Measurements from ENCODE around the gene CLTC. TPM values are rescaled to one million over a fixed set of nuclear protein-coding genes. Genes with fewer than 3 reads are reported as not detected.
A peak's percentile ranks its signal among the peaks of the same experiment; 100 is the strongest.

Gene CLTC
- total RNA-seq, 2 donors from 2014 or later: 273 to 285 TPM

- no peak for DNase-seq (ENCODE audit: low spot score)
- H3K4me1 ChIP-seq (ENCODE audit: control insufficient read depth in 1 of 2, low read depth in 2 of 2): no peaks in the 10 kb centered on the region
- H3K27ac ChIP-seq: no peak overlapping the region
- H3K4me3 ChIP-seq: no peak overlapping the region
- no peaks in the 10 kb centered on the region for H3K36me3 ChIP-seq
- ATAC-seq (ENCODE audit: insufficient number of reproducible peaks, low FRiP score, low read depth): no peak
- no peaks in the 10 kb centered on the region for H3K9me3 ChIP-seq
- TF ChIP-seq, protein P1, sequence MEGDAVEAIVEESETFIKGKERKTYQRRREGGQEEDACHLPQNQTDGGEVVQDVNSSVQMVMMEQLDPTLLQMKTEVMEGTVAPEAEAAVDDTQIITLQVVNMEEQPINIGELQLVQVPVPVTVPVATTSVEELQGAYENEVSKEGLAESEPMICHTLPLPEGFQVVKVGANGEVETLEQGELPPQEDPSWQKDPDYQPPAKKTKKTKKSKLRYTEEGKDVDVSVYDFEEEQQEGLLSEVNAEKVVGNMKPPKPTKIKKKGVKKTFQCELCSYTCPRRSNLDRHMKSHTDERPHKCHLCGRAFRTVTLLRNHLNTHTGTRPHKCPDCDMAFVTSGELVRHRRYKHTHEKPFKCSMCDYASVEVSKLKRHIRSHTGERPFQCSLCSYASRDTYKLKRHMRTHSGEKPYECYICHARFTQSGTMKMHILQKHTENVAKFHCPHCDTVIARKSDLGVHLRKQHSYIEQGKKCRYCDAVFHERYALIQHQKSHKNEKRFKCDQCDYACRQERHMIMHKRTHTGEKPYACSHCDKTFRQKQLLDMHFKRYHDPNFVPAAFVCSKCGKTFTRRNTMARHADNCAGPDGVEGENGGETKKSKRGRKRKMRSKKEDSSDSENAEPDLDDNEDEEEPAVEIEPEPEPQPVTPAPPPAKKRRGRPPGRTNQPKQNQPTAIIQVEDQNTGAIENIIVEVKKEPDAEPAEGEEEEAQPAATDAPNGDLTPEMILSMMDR (IDR thresholded peaks at IDR 0.05): no peak
- H3K27me3 ChIP-seq (replicated peaks; ENCODE audit: insufficient read depth): no peaks in the 10 kb centered on the region
These were observed 96.7 kb downstream of the CLTC start for GRCh38 chr17:59716427-59716826.

DNA sequence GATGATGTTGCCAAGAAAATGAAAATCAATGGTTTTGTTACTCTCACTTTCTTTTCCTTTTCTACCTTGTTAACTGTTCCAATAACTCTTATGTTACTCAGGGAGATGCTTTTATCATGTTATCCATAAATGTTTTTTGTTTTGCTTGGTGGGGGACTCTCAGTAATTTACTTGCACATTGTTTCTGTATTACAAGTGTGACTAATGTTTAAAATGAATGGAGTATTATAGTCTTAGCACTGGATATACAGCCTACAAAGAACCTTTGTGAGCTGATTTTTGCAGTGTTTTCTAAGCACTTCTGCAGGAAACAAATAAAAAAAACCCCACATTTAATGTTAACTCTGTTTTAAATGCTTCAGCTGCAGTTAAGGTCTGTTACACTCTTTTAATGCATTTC is 99.8 kb downstream of the CLTC start:
- no peak overlapping the region for H3K4me3 ChIP-seq

DNA sequence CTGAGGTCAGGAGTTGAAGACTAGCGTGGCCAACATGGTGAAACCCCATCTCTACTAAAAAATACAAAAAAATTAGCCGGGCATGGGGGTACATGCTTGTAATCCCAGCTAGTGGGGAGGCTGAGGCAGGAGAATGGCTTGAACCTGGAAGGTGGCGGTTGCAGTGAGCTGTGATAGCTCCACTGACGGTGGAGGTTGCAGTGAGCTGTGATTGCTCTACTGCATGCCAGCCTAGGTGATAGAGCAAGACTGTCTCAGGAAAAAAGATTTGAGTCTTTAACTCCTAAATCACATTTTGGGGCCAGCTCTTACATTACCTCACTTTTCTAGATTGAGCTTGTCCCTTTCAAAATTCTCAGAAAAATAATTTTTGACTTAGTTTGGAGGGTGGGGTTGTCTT is 102.9 kb downstream of the CLTC start:
- H3K27me3 ChIP-seq (replicated peaks; ENCODE audit: insufficient read depth): no peaks in the 10 kb centered on the region
- DNase-seq (ENCODE audit: low spot score) (no peak), ATAC-seq (ENCODE audit: insufficient number of reproducible peaks, low FRiP score, low read depth) (no peak)
- TF ChIP-seq, protein P1 (IDR thresholded peaks at IDR 0.05): no peak
- H3K27ac ChIP-seq: no peak overlapping the region
- no peaks in the 10 kb centered on the region for H3K9me3 ChIP-seq
- no peak overlapping the region for H3K4me3 ChIP-seq
- no peaks in the 10 kb centered on the region for H3K36me3 ChIP-seq
- peaks cover 9 to 18% of the 10 kb centered on the region in 2 donors for H3K4me1 ChIP-seq (ENCODE audit: control insufficient read depth in 1 of 2, low read depth in 2 of 2)

More for the DNA sequence above, 99.8 kb downstream of the CLTC start:
- Histone ChIP-seq H3K36me3 (no peaks in the 10 kb centered on the region), H3K9me3 (no peaks in the 10 kb centered on the region), H3K4me1 (ENCODE audit: control insufficient read depth in 1 of 2, low read depth in 2 of 2) (no peaks in the 10 kb centered on the region), H3K27me3 (replicated peaks; ENCODE audit: insufficient read depth) (no peaks in the 10 kb centered on the region), H3K27ac (no peak overlapping the region)
- no peak for DNase-seq (ENCODE audit: low spot score)
- ATAC-seq (ENCODE audit: insufficient number of reproducible peaks, low FRiP score, low read depth): no peak
- TF ChIP-seq, protein P1 (IDR thresholded peaks at IDR 0.05): no peak

- Histone ChIP-seq H3K4me3 (no peak overlapping the region), H3K4me1 (ENCODE audit: control insufficient read depth in 1 of 2, low read depth in 2 of 2) (peaks cover 9 to 18% of the 10 kb centered on the region in 2 donors), H3K27me3 (replicated peaks; ENCODE audit: insufficient read depth) (no peaks in the 10 kb centered on the region), H3K36me3 (no peaks in the 10 kb centered on the region), H3K27ac (peak overlapping the region in 1 of 2 donors; percentile 10), H3K9me3 (no peaks in the 10 kb centered on the region)
- DNase-seq (ENCODE audit: low spot score) (no peak), ATAC-seq (ENCODE audit: insufficient number of reproducible peaks, low FRiP score, low read depth) (no peak)
- TF ChIP-seq, protein P1 (IDR thresholded peaks at IDR 0.05): no peak
These were observed 103.3 kb downstream of the CLTC start for GRCh38 chr17:59723041-59723440.

- ATAC-seq (ENCODE audit: insufficient number of reproducible peaks, low FRiP score, low read depth): no peak
These were observed 103.9 kb downstream of the CLTC start for GRCh38 chr17:59723607-59724006.

More at GRCh38 chr17:59723607-59724006, 103.9 kb downstream of the CLTC start:
- TF ChIP-seq, protein P1 (IDR thresholded peaks at IDR 0.05): no peak
- Histone ChIP-seq H3K27ac (no peak overlapping the region), H3K4me1 (ENCODE audit: control insufficient read depth in 1 of 2, low read depth in 2 of 2) (peaks cover 9 to 18% of the 10 kb centered on the region in 2 donors), H3K27me3 (replicated peaks; ENCODE audit: insufficient read depth) (no peaks in the 10 kb centered on the region), H3K36me3 (no peaks in the 10 kb centered on the region), H3K9me3 (no peaks in the 10 kb centered on the region), H3K4me3 (no peak overlapping the region)
- no peak for DNase-seq (ENCODE audit: low spot score)

Data from thoracic aorta (tissue), 2 donors.